Sigmoid colon (tissue), 7 donors: ENCODE measurements around the gene GRID1. TPM values are rescaled to one million over a fixed set of nuclear protein-coding genes. Genes with fewer than 3 reads are reported as not detected.

Experiments
- DNase-seq: peaks from one replicate; pipeline ENCODE4 v3.0.0-alpha.2; 2019
- H3K27ac ChIP-seq, 4 donors: fragments of 200-600 bp; sonication (generic); one replicate each; pipeline ENCODE4 v1.5.1; 2016 to 2019; ENCODE audit warnings: mild to moderate bottlenecking in 1 of 4
- H3K27me3 ChIP-seq, 3 donors: fragments of 200-600 bp; sonication (generic); one replicate each; pipeline ENCODE4 v1.5.1; 2019; ENCODE audit warnings: mild to moderate bottlenecking in 1 of 3
- H3K36me3 ChIP-seq, 4 donors: fragments of 200-600 bp; sonication (generic); one replicate each; pipeline ENCODE4 v1.5.1; 2016 to 2019
- H3K4me1 ChIP-seq, 4 donors: fragments of 200-600 bp; sonication (generic); one replicate each; pipeline ENCODE4 v1.5.1; 2017 to 2019
- H3K4me3 ChIP-seq, 4 donors: fragments of 200-600 bp; sonication (generic); one replicate each; pipeline ENCODE4 v1.5.1; 2017 to 2019; ENCODE audit warnings: mild to moderate bottlenecking in 2 of 4, moderate library complexity in 1 of 4
- H3K9me3 ChIP-seq, 4 donors: fragments of 200-600 bp in 3 of 4; sonication (generic) in 3 of 4; one replicate each; pipeline versions ENCODE4 v1.5.1 to v1.6.1; 2013 to 2019
- CTCF ChIP-seq, 4 experiments: fragments of 450-650 bp in 3 of 4; fragments of 200-600 bp in 1 of 4; IDR thresholded peaks; one replicate each; pipeline ENCODE4 v1.5.1; 2016 to 2019; ENCODE audit warnings: antibody characterized with exemption in 4 of 4, mild to moderate bottlenecking in 3 of 4, moderate library complexity in 2 of 4
- EP300 ChIP-seq, 4 donors: sonication (generic); formaldehyde crosslinking; IDR thresholded peaks; one replicate each; pipeline ENCODE4 v1.6.1; 2017; ENCODE audit warnings: antibody characterized with exemption in 4 of 4
- POLR2A ChIP-seq, 2 donors: fragments of 450-650 bp; IDR thresholded peaks; one replicate each; pipeline ENCODE4 v1.6.1; 2016; ENCODE audit warnings: antibody characterized with exemption in 2 of 2, mild to moderate bottlenecking in 2 of 2, moderate library complexity in 2 of 2
- POLR2AphosphoS5 ChIP-seq, 4 donors: sonication (generic); formaldehyde crosslinking; IDR thresholded peaks; one replicate each; pipeline ENCODE4 v1.6.1; 2017; ENCODE audit warnings: antibody characterized with exemption in 4 of 4
- WGBS, 2 donors: extraction: QIAGEN DNeasy Blood & Tissue Kit; methylation state at CpG; one replicate each; pipeline ENCODE4 v1.1.7; 2013; 5-methylcytosine and 5-hydroxymethylcytosine counted together
- intact Hi-C: fragments of 100-400 bp; cut with DNase I; formaldehyde crosslinking; loops from one replicate; pipeline ENCODE4 v1.15.1; 2023
- polyA plus RNA-seq, 3 donors: library from polyadenylated mRNA; stranded (reverse); fragments of 200-250 nt; gene quantifications; one replicate each; pipeline ENCODE4 v1.2.3, GENCODE V29; 2013
- total RNA-seq, 4 donors: library from RNA; depleted of rRNA; stranded (reverse); fragments of >200 nt; gene quantifications; one replicate each; pipeline ENCODE4 v1.1.0, GENCODE V29; 2016
- donor health status: healthy with polysubstance abuse.
- donor health status: Bipolar disorder and iron deficiency.
- donor health status: healthy.

Gene GRID1
- total and polyA plus RNA-seq, 7 donors, result 0.66 to 4.7 (median 1.1) TPM; not detected in 2

- intact Hi-C loops, result no loop called here
- Histone ChIP-seq H3K9me3 (no peaks in the 10 kb centered on the region), H3K36me3 (no peaks in the 10 kb centered on the region), H3K4me3 (no peak overlapping the region), H3K27ac (no peak overlapping the region), H3K27me3 (no peaks in the 10 kb centered on the region), H3K4me1 (no peaks in the 10 kb centered on the region)
- TF ChIP-seq POLR2AphosphoS5 (IDR thresholded peaks at IDR 0.05), result no peak
- TF ChIP-seq EP300 (IDR thresholded peaks at IDR 0.05), result no peak
- TF ChIP-seq CTCF (IDR thresholded peaks at IDR 0.05), result no peak
- no peak for TF ChIP-seq POLR2A (IDR thresholded peaks at IDR 0.05)
- peak; percentile 4 for DNase-seq
- 91 to 94% methylated on average over 1 of the region's 1 CpG for whole genome bisulfite sequencing, 2 donors
Observed at GRCh38 chr10:86070278-86070677, 296.3 kb downstream of the GRID1 start.

GRCh38 chr10:86068231-86069054 lies 298.2 kb downstream of the GRID1 start:
- Histone ChIP-seq H3K27me3 (no peaks in the 10 kb centered on the region), H3K4me1 (no peaks in the 10 kb centered on the region), H3K36me3 (no peaks in the 10 kb centered on the region), H3K9me3 (no peaks in the 10 kb centered on the region), H3K27ac (no peak overlapping the region), H3K4me3 (no peak overlapping the region)
- peak; percentile 29 for DNase-seq
- TF ChIP-seq EP300 (IDR thresholded peaks at IDR 0.05) (no peak), POLR2AphosphoS5 (IDR thresholded peaks at IDR 0.05) (no peak), CTCF (IDR thresholded peaks at IDR 0.05) (no peak), POLR2A (IDR thresholded peaks at IDR 0.05) (no peak)
- intact Hi-C loops, result no loop called here
- WGBS, 2 donors, result 66 to 76% methylated on average over 10 of the region's 10 CpGs

- TF ChIP-seq POLR2AphosphoS5 (IDR thresholded peaks at IDR 0.05), result no peak
- no peak for TF ChIP-seq EP300 (IDR thresholded peaks at IDR 0.05)
- no peak for TF ChIP-seq POLR2A (IDR thresholded peaks at IDR 0.05)
- TF ChIP-seq CTCF (IDR thresholded peaks at IDR 0.05), result no peak
- no peak overlapping the region for H3K4me3 ChIP-seq
- H3K9me3 ChIP-seq, result no peaks in the 10 kb centered on the region
- intact Hi-C loops, result no loop called here
- peak; percentile 28 for DNase-seq
- no peak overlapping the region for H3K27ac ChIP-seq
- WGBS, 2 donors, result 60 to 77% methylated on average over 5 of the region's 5 CpGs
- no peaks in the 10 kb centered on the region for H3K27me3 ChIP-seq
- H3K4me1 ChIP-seq, result no peaks in the 10 kb centered on the region
- no peaks in the 10 kb centered on the region for H3K36me3 ChIP-seq
Observed at GRCh38 chr10:86067436-86068050, 299.1 kb downstream of the GRID1 start.

GRCh38 chr10:86066696-86067095 lies 299.9 kb downstream of the GRID1 start:
- no peaks in the 10 kb centered on the region for H3K9me3 ChIP-seq
- H3K4me3 ChIP-seq, result no peak overlapping the region
- intact Hi-C loops, result no loop called here
- DNase-seq, result peak; percentile 33
- no peak overlapping the region for H3K27ac ChIP-seq
- H3K36me3 ChIP-seq, result no peaks in the 10 kb centered on the region
- H3K27me3 ChIP-seq, result no peaks in the 10 kb centered on the region
- 91 to 93% methylated on average over 8 of the region's 8 CpGs for WGBS, 2 donors
- TF ChIP-seq POLR2A (IDR thresholded peaks at IDR 0.05) (no peak), CTCF (IDR thresholded peaks at IDR 0.05) (no peak), EP300 (IDR thresholded peaks at IDR 0.05) (no peak), POLR2AphosphoS5 (IDR thresholded peaks at IDR 0.05) (no peak)
- no peaks in the 10 kb centered on the region for H3K4me1 ChIP-seq
